Astrocyte of the spinal cord (primary cell): ENCODE measurements around the gene RPL22L1.

Source experiments
- DNase-seq: peaks from one replicate; pipeline ENCODE4 v3.0.0; 2011; ENCODE audit warnings: low read depth, low spot score
- H3K4me3 ChIP-seq: 2 replicates; pipeline ENCODE4 v1.5.1; 2011; ENCODE audit warnings: low read depth, mild to moderate bottlenecking, low read length, moderate library complexity
- in situ Hi-C: cut with HindIII; loops from 2 replicates; pipeline ENCODE4 v1.10.0; 2017; ENCODE audit warnings: low sequenced_read_pairs
- TF ChIP-seq, protein P1 (sequence below): IDR thresholded peaks from 2 replicates; pipeline ENCODE4 v1.5.1; 2012; ENCODE audit warnings: low read depth, mild to moderate bottlenecking, low read length, inconsistent platforms

RPL22L1 gene

GRCh38 chr3:170864525-170865208 is 5.3 kb downstream of the RPL22L1 start:
- TF ChIP-seq, protein P1, sequence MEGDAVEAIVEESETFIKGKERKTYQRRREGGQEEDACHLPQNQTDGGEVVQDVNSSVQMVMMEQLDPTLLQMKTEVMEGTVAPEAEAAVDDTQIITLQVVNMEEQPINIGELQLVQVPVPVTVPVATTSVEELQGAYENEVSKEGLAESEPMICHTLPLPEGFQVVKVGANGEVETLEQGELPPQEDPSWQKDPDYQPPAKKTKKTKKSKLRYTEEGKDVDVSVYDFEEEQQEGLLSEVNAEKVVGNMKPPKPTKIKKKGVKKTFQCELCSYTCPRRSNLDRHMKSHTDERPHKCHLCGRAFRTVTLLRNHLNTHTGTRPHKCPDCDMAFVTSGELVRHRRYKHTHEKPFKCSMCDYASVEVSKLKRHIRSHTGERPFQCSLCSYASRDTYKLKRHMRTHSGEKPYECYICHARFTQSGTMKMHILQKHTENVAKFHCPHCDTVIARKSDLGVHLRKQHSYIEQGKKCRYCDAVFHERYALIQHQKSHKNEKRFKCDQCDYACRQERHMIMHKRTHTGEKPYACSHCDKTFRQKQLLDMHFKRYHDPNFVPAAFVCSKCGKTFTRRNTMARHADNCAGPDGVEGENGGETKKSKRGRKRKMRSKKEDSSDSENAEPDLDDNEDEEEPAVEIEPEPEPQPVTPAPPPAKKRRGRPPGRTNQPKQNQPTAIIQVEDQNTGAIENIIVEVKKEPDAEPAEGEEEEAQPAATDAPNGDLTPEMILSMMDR: no peak
- no peak overlapping the region for H3K4me3 ChIP-seq
- DNase-seq: no peak
- in situ Hi-C loops: no loop called here

GRCh38 chr3:170863816-170864215 is 6.2 kb downstream of the RPL22L1 start:
- in situ Hi-C loops: no loop called here

GRCh38 chr3:170862618-170863374 is 7.2 kb downstream of the RPL22L1 start:
- in situ Hi-C loops: no loop called here
- no peak for DNase-seq
- TF ChIP-seq, protein P1: no peak
- no peak overlapping the region for H3K4me3 ChIP-seq

More at GRCh38 chr3:170863816-170864215, 6.2 kb downstream of the RPL22L1 start:
- DNase-seq: no peak
- no peak overlapping the region for H3K4me3 ChIP-seq
- TF ChIP-seq, protein P1: no peak

GRCh38 chr3:170858599-170858998 is 11.4 kb downstream of the RPL22L1 start:
- DNase-seq: no peak
- TF ChIP-seq, protein P1: no peak
- in situ Hi-C loops: no loop called here

DNA sequence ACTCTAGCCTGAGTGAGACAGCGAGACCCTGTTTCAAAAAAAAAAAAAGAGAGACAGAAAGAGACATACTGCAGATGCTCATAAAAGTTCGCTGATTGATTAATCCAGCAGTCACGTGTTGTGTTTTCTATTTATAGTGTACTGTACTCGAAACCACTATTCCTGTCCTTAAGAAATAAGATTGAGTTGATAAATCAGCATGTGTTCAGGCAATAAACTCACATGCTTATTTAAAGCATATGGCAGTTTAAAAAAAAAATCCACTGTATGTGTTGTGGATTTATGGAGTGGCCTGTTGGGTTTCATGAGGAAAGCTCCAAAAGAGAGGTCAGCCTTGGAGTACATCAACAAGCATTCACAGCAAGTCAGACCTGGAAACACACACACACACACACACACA is 17.7 kb downstream of the RPL22L1 start:
- in situ Hi-C loops: no loop called here
- no peak overlapping the region for H3K4me3 ChIP-seq
- TF ChIP-seq, protein P1: no peak

More at GRCh38 chr3:170858599-170858998, 11.4 kb downstream of the RPL22L1 start:
- H3K4me3 ChIP-seq: no peak overlapping the region

GRCh38 chr3:170848292-170848917 is 21.6 kb downstream of the RPL22L1 start:
- DNase-seq: peak; percentile 49
- no peak overlapping the region for H3K4me3 ChIP-seq
- TF ChIP-seq, protein P1: peak; percentile 32
- in situ Hi-C loops: no loop called here

More for the DNA sequence above, 17.7 kb downstream of the RPL22L1 start:
- DNase-seq: no peak
